SK-N-SH (cell line): ENCODE data around the gene TPD52L1. TPM values are rescaled to one million over a fixed set of nuclear protein-coding genes. Genes with fewer than 3 reads are reported as not detected.

Source experiments
- CTCF ChIA-PET: fragments of 300-600, 350-600 bp; formaldehyde crosslinking; extraction: SDS; loops from one replicate; lab custom pipeline; 2021; lab: Yijun Ruan, JAX
- POLR2A ChIA-PET: fragments of 350-600 bp; sonication (Branson Sonifier 250); formaldehyde crosslinking; extraction: SDS; loops from one replicate; lab custom pipeline; 2020; ENCODE audit warnings: antibody characterized with exemption, inconsistent platforms; lab: Yijun Ruan, JAX
- DNase-seq: peaks from one replicate; pipeline ENCODE4 v3.0.0; 2012
- H2AFZ ChIP-seq: fragments of 200-600 bp; sonication (generic); 2 replicates; pipeline ENCODE4 v1.8.1; 2016; ENCODE audit warnings: antibody characterized with exemption, mild to moderate bottlenecking, low read depth
- H3F3A ChIP-seq: fragments of 200-600 bp; sonication (generic); replicated peaks from 2 replicates; pipeline ENCODE3; 2016; ENCODE audit warnings: antibody characterized with exemption, mild to moderate bottlenecking; ENCODE audit not compliant: insufficient read depth
- H3K27ac ChIP-seq, 2 experiments: fragments of 200-500 bp in 1 of 2; fragments of 200-600 bp in 1 of 2; sonication (Bioruptor generic) in 1 of 2; sonication (generic), shearing (Covaris generic) in 1 of 2; 2 replicates each; pipeline versions ENCODE4 v1.5.1 to v1.6.1; 2014 to 2016; ENCODE audit warnings: low read depth in 2 of 2, inconsistent platforms in 1 of 2, low read length in 1 of 2, mild to moderate bottlenecking in 1 of 2, mixed read lengths in 1 of 2
- H3K27me3 ChIP-seq: fragments of 200-600 bp; sonication (generic), shearing (Covaris generic); 2 replicates; pipeline ENCODE4 v1.6.1; 2016; ENCODE audit warnings: mixed run types; ENCODE audit not compliant: insufficient read depth
- H3K36me3 ChIP-seq, 2 experiments: fragments of 200-500 bp in 1 of 2; fragments of 200-600 bp in 1 of 2; sonication (Bioruptor generic) in 1 of 2; sonication (generic) in 1 of 2; replicated peaks in 1 of 2; 2 replicates each; pipeline versions ENCODE3 to v1.5.1; 2014 to 2016; ENCODE audit warnings: low read length in 1 of 2, mild to moderate bottlenecking in 1 of 2; ENCODE audit not compliant: insufficient read depth in 2 of 2, control insufficient read depth in 1 of 2
- H3K4me1 ChIP-seq, 2 experiments: fragments of 200-500 bp in 1 of 2; fragments of 200-600 bp in 1 of 2; sonication (Bioruptor generic) in 1 of 2; sonication (generic), shearing (Covaris generic) in 1 of 2; 2 replicates each; pipeline versions ENCODE4 v1.5.1 to v1.6.1; 2014 to 2016; ENCODE audit warnings: low read depth in 1 of 2, low read length in 1 of 2, mixed run types in 1 of 2; ENCODE audit not compliant: insufficient read depth in 2 of 2, control insufficient read depth in 1 of 2
- H3K4me2 ChIP-seq: fragments of 200-600 bp; sonication (generic), shearing (Covaris generic); 2 replicates; pipeline ENCODE4 v1.6.1; 2017; ENCODE audit warnings: mixed run types
- H3K4me3 ChIP-seq, 2 experiments: fragments of 200-500 bp in 1 of 2; fragments of 200-600 bp in 1 of 2; sonication (Bioruptor generic) in 1 of 2; sonication (generic), shearing (Covaris generic) in 1 of 2; 2 replicates each; pipeline versions ENCODE4 v1.5.1 to v1.8.1; 2014 to 2016; ENCODE audit warnings: low read depth in 2 of 2, inconsistent platforms in 1 of 2, low read length in 1 of 2, mild to moderate bottlenecking in 1 of 2, mixed read lengths in 1 of 2, moderate library complexity in 1 of 2
- H3K79me2 ChIP-seq: fragments of 200-600 bp; sonication (generic); 2 replicates; pipeline ENCODE4 v1.8.1; 2017; ENCODE audit warnings: mild to moderate bottlenecking; ENCODE audit not compliant: insufficient read depth
- H3K9ac ChIP-seq: fragments of 200-600 bp; sonication (generic); 2 replicates; pipeline ENCODE4 v1.6.1; 2017; ENCODE audit warnings: mixed run types
- H3K9me2 ChIP-seq: fragments of 200-600 bp; sonication (generic); 2 replicates; pipeline ENCODE4 v1.6.1; 2017; ENCODE audit warnings: mixed run types
- H3K9me3 ChIP-seq: fragments of 200-600 bp; sonication (generic); 2 replicates; pipeline ENCODE4 v1.6.1; 2017; ENCODE audit warnings: mixed run types, mild to moderate bottlenecking, moderate library complexity
- H4K20me1 ChIP-seq: fragments of 200-600 bp; sonication (generic); 2 replicates; pipeline ENCODE4 v1.6.1; 2017; ENCODE audit warnings: mild to moderate bottlenecking, mixed run types; ENCODE audit not compliant: insufficient read depth
- EZH2phosphoT487 ChIP-seq: fragments of 200-600 bp; sonication (generic); IDR thresholded peaks from 2 replicates; pipeline ENCODE4 v1.6.1; 2017; ENCODE audit warnings: low read depth, mixed run types, mild to moderate bottlenecking, antibody characterized with exemption, moderate library complexity, borderline replicate concordance
- FOXM1 ChIP-seq: IDR thresholded peaks from 2 replicates; pipeline ENCODE4 v1.4.0; 2012; ENCODE audit warnings: low read depth, mild to moderate bottlenecking
- IRF3 ChIP-seq: fragments of 150-350 bp; IDR thresholded peaks from 2 replicates; pipeline ENCODE4 v1.6.1; 2016; ENCODE audit warnings: mild to moderate bottlenecking, low read depth, low read length
- MAX ChIP-seq: IDR thresholded peaks from 2 replicates; pipeline ENCODE4 v1.4.0; 2012; ENCODE audit warnings: low read depth
- MEF2A ChIP-seq: IDR thresholded peaks from 2 replicates; pipeline ENCODE4 v1.4.0; 2012; ENCODE audit warnings: low read depth, borderline replicate concordance
- MXI1 ChIP-seq: IDR thresholded peaks from 2 replicates; pipeline ENCODE4 v1.6.1; 2012; ENCODE audit warnings: mild to moderate bottlenecking, low read depth, low read length, improper control_type of control experiment
- NRF1 ChIP-seq: IDR thresholded peaks from 2 replicates; pipeline ENCODE4 v1.6.1; 2012; ENCODE audit warnings: low read depth, mild to moderate bottlenecking, low read length
- PBX3 ChIP-seq: IDR thresholded peaks from 2 replicates; pipeline ENCODE4; 2012
- RAD21 ChIP-seq: IDR thresholded peaks from 2 replicates; pipeline ENCODE4 v1.6.1; 2012; ENCODE audit warnings: mild to moderate bottlenecking, low read length
- RCOR1 ChIP-seq: fragments of 150-350 bp; IDR thresholded peaks from 2 replicates; pipeline ENCODE4 v1.6.1; 2017; ENCODE audit warnings: antibody characterized with exemption, low read length
- TEAD4 ChIP-seq: IDR thresholded peaks from 2 replicates; pipeline ENCODE4 v1.4.0; 2012; ENCODE audit warnings: mild to moderate bottlenecking, borderline replicate concordance; ENCODE audit not compliant: insufficient read depth
- USF1 ChIP-seq: IDR thresholded peaks from 2 replicates; pipeline ENCODE4 v1.4.0; 2012; ENCODE audit warnings: low read depth, borderline replicate concordance
- ZBTB33 ChIP-seq: IDR thresholded peaks from 2 replicates; pipeline ENCODE4 v1.4.0; 2012; ENCODE audit warnings: low read depth, borderline replicate concordance
- WGBS: methylation state at CpG from one replicate; pipeline ENCODE4 v1.1.6; 2017; ENCODE audit warnings: low lambda C conversion rate; 5-methylcytosine and 5-hydroxymethylcytosine counted together
- polyA plus RNA-seq, 3 experiments: library from polyadenylated mRNA; depleted of rRNA; stranded (reverse); fragments of >200 nt; gene quantifications; 2 replicates each; pipeline ENCODE4 v1.2.3, GENCODE V29; 2012

Gene TPD52L1
- polyA plus RNA-seq, 1 of the 3 experiments (the other 2 are of a cell fraction) = 0.13 TPM

- H3K27me3 ChIP-seq = peaks cover 10% of the 10 kb centered on the region; the same call in 1 of the 2 replicates
- no peak overlapping the region for H2AFZ ChIP-seq
- no peak for DNase-seq
- H4K20me1 ChIP-seq = no peaks in the 10 kb centered on the region
- TF ChIP-seq PBX3 (no peak), FOXM1 (no peak), MEF2A (no peak), MXI1 (no peak), RCOR1 (no peak), ZBTB33 (no peak), USF1 (no peak), IRF3 (no peak), EZH2phosphoT487 (no peak)
- 21% methylated on average over 3 of the region's 3 CpGs for WGBS
- H3F3A ChIP-seq = no peaks in the 10 kb centered on the region
- no peaks in the 10 kb centered on the region for H3K9me3 ChIP-seq
- no peak overlapping the region for H3K9ac ChIP-seq
- no peak overlapping the region for H3K4me2 ChIP-seq
- POLR2A ChIA-PET = no interaction called here
- H3K36me3 ChIP-seq = no peaks in the 10 kb centered on the region
- CTCF ChIA-PET = no interaction called here
- H3K4me1 ChIP-seq = no peaks in the 10 kb centered on the region
- no peaks in the 10 kb centered on the region for H3K79me2 ChIP-seq
- H3K27ac ChIP-seq = no peak overlapping the region
- H3K4me3 ChIP-seq = no peak overlapping the region
- no peaks in the 10 kb centered on the region for H3K9me2 ChIP-seq
These were observed 60.4 kb downstream of the TPD52L1 start for GRCh38 chr6:125213939-125214338.

- H3K4me1 ChIP-seq = no peaks in the 10 kb centered on the region
- no peak for TF ChIP-seq TEAD4
- no peak for TF ChIP-seq NRF1
- no peak for TF ChIP-seq MAX
- TF ChIP-seq RAD21 = no peak
- TF ChIP-seq, all 33 proteins: peak for 0
- Histone ChIP-seq H3K9me2 (no peaks in the 10 kb centered on the region), H3K4me3 (no peak overlapping the region), H3K36me3 (no peaks in the 10 kb centered on the region), H3K27me3 (peaks cover 16% of the 10 kb centered on the region; the same call in 1 of the 2 replicates), H4K20me1 (no peaks in the 10 kb centered on the region), H3K9ac (no peak overlapping the region), H3K27ac (no peak overlapping the region), H3F3A (no peaks in the 10 kb centered on the region), H3K9me3 (no peaks in the 10 kb centered on the region), H2AFZ (no peak overlapping the region), H3K4me2 (no peak overlapping the region), H3K79me2 (no peaks in the 10 kb centered on the region)
- ChIA-PET CTCF (no interaction called here), POLR2A (no interaction called here)
- no peak for DNase-seq
- WGBS = 51% methylated on average over 4 of the region's 4 CpGs
These were observed 61.8 kb downstream of the TPD52L1 start for GRCh38 chr6:125215252-125215819.
